Measurements from ENCODE around the gene SLC45A2.
A peak's percentile ranks its signal among the peaks of the same experiment; 100 is the strongest.

The SLC45A2 gene

GRCh38 chr5:33997331-33997983 is 13.0 kb upstream of the SLC45A2 start:
- Histone ChIP-seq H3K4me2 (peak overlapping the region; percentile 27; the same call in 1 of the 2 replicates), H3K36me3 (ENCODE audit: insufficient read depth) (no peaks in the 10 kb centered on the region), H2AFZ (ENCODE audit: low read depth) (0 out of 2 replicates have a peak overlapping the region, but pooled peaks have one; percentile 19), H3K4me3 (IDR thresholded peaks at IDR 0.05; ENCODE audit: insufficient read depth, low read depth, low read length) (no peak overlapping the region), H3K27ac (no peak overlapping the region), H3K4me1 (ENCODE audit: low read depth, poor library complexity, severe bottlenecking) (peaks cover 23% of the 10 kb centered on the region), H4K20me1 (ENCODE audit: insufficient read depth) (no peaks in the 10 kb centered on the region), H3K79me2 (ENCODE audit: insufficient read depth, low read depth) (no peaks in the 10 kb centered on the region), H3K9ac (no peak overlapping the region), H3K27me3 (ENCODE audit: insufficient read depth, low read depth) (no peaks in the 10 kb centered on the region)
- peak; percentile 76 for TF ChIP-seq CTCF (conservative IDR thresholded peaks at IDR 0.05; ENCODE audit: low read depth, low read length)

GRCh38 chr5:33995865-33996264 is 11.4 kb upstream of the SLC45A2 start:
- no peak overlapping the region for H2AFZ ChIP-seq (ENCODE audit: low read depth)
- no peaks in the 10 kb centered on the region for H4K20me1 ChIP-seq (ENCODE audit: insufficient read depth)
- no peak for TF ChIP-seq CTCF (conservative IDR thresholded peaks at IDR 0.05; ENCODE audit: low read depth, low read length)
- no peak overlapping the region for H3K9ac ChIP-seq
- H3K36me3 ChIP-seq (ENCODE audit: insufficient read depth): no peaks in the 10 kb centered on the region
- H3K79me2 ChIP-seq (ENCODE audit: insufficient read depth, low read depth): no peaks in the 10 kb centered on the region
- H3K4me2 ChIP-seq: no peak overlapping the region
- H3K27ac ChIP-seq: no peak overlapping the region
- no peak overlapping the region for H3K4me3 ChIP-seq (IDR thresholded peaks at IDR 0.05; ENCODE audit: insufficient read depth, low read depth, low read length)
- no peaks in the 10 kb centered on the region for H3K27me3 ChIP-seq (ENCODE audit: insufficient read depth, low read depth)
- peaks cover 23% of the 10 kb centered on the region for H3K4me1 ChIP-seq (ENCODE audit: low read depth, poor library complexity, severe bottlenecking)

- Histone ChIP-seq H3K36me3 (ENCODE audit: insufficient read depth) (no peaks in the 10 kb centered on the region), H3K27me3 (ENCODE audit: insufficient read depth, low read depth) (no peaks in the 10 kb centered on the region), H4K20me1 (ENCODE audit: insufficient read depth) (no peaks in the 10 kb centered on the region), H3K4me3 (IDR thresholded peaks at IDR 0.05; ENCODE audit: insufficient read depth, low read depth, low read length) (no peak overlapping the region), H3K4me1 (ENCODE audit: low read depth, poor library complexity, severe bottlenecking) (peaks cover 23% of the 10 kb centered on the region), H2AFZ (ENCODE audit: low read depth) (no peak overlapping the region), H3K9ac (no peak overlapping the region), H3K79me2 (ENCODE audit: insufficient read depth, low read depth) (no peaks in the 10 kb centered on the region), H3K4me2 (peak overlapping the region; percentile 39; the same call in 1 of the 2 replicates), H3K27ac (no peak overlapping the region; the same call in 1 of the 2 replicates)
- TF ChIP-seq CTCF (conservative IDR thresholded peaks at IDR 0.05; ENCODE audit: low read depth, low read length): no peak
Measured at GRCh38 chr5:33994845-33995244, 10.4 kb upstream of the SLC45A2 start.

- no peaks in the 10 kb centered on the region for H3K36me3 ChIP-seq (ENCODE audit: insufficient read depth)
- H2AFZ ChIP-seq (ENCODE audit: low read depth): no peak overlapping the region
- no peak overlapping the region for H3K9ac ChIP-seq
- no peaks in the 10 kb centered on the region for H3K79me2 ChIP-seq (ENCODE audit: insufficient read depth, low read depth)
- peaks cover 23% of the 10 kb centered on the region for H3K4me1 ChIP-seq (ENCODE audit: low read depth, poor library complexity, severe bottlenecking)
- no peaks in the 10 kb centered on the region for H4K20me1 ChIP-seq (ENCODE audit: insufficient read depth)
- TF ChIP-seq CTCF (conservative IDR thresholded peaks at IDR 0.05; ENCODE audit: low read depth, low read length): no peak
- no peaks in the 10 kb centered on the region for H3K27me3 ChIP-seq (ENCODE audit: insufficient read depth, low read depth)
- H3K4me2 ChIP-seq: no peak overlapping the region
- no peak overlapping the region for H3K27ac ChIP-seq
- no peak overlapping the region for H3K4me3 ChIP-seq (IDR thresholded peaks at IDR 0.05; ENCODE audit: insufficient read depth, low read depth, low read length)
Measured at GRCh38 chr5:33992864-33993263, 8.4 kb upstream of the SLC45A2 start.

All from KMS-11 (cell line).